HepG2 (cell line): ENCODE data around the gene CD109. TPM values are rescaled to one million over a fixed set of nuclear protein-coding genes. Genes with fewer than 3 reads are reported as not detected.

ENCODE experiments used
- CERS6 ChIP-seq: sonication (generic); formaldehyde crosslinking; IDR thresholded peaks from 2 replicates; pipeline ENCODE4 v1.5.0; 2020; ENCODE audit warnings: missing genetic modification reagents
- DMTF1 ChIP-seq: sonication (generic); formaldehyde crosslinking; IDR thresholded peaks from 2 replicates; pipeline ENCODE4 v1.4.0; 2020; ENCODE audit warnings: mild to moderate bottlenecking, missing genetic modification reagents
- GPN1 ChIP-seq: sonication (generic); formaldehyde crosslinking; IDR thresholded peaks from 2 replicates; pipeline ENCODE4 v1.5.1; 2020; ENCODE audit warnings: missing genetic modification reagents, borderline replicate concordance
- GRHL1 ChIP-seq: sonication (generic); formaldehyde crosslinking; conservative IDR thresholded peaks from 2 replicates; pipeline ENCODE4 v1.8.0; 2022; ENCODE audit warnings: missing genetic modification reagents
- ISL2 ChIP-seq: sonication (generic); formaldehyde crosslinking; IDR thresholded peaks from 2 replicates; pipeline ENCODE4 v1.5.0; 2020; ENCODE audit warnings: missing genetic modification reagents
- JARID2 ChIP-seq: sonication (generic); formaldehyde crosslinking; IDR thresholded peaks from 2 replicates; pipeline ENCODE4 v1.8.1; 2023; ENCODE audit warnings: missing genetic modification reagents, inconsistent platforms; ENCODE audit not compliant: insufficient replicate concordance
- MYPOP ChIP-seq: sonication (generic); formaldehyde crosslinking; IDR thresholded peaks from 2 replicates; pipeline ENCODE4 v1.8.1; 2023; ENCODE audit warnings: mild to moderate bottlenecking, moderate library complexity, missing genetic modification reagents
- TEF ChIP-seq: sonication (generic); formaldehyde crosslinking; IDR thresholded peaks from 2 replicates; pipeline ENCODE4 v1.5.0; 2020; ENCODE audit warnings: missing genetic modification reagents
- ZBTB20 ChIP-seq: sonication (generic); formaldehyde crosslinking; IDR thresholded peaks from 2 replicates; pipeline ENCODE4 v1.8.1; 2023; ENCODE audit warnings: missing genetic modification reagents, low read depth, mild to moderate bottlenecking, borderline replicate concordance
- ZNF296 ChIP-seq: sonication (generic); formaldehyde crosslinking; conservative IDR thresholded peaks from 2 replicates; pipeline ENCODE4 v1.5.0; 2020; ENCODE audit warnings: mild to moderate bottlenecking, missing genetic modification reagents
- ZNF331 ChIP-seq: sonication (generic); formaldehyde crosslinking; IDR thresholded peaks from 2 replicates; pipeline ENCODE4 v1.4.0; 2020; ENCODE audit warnings: missing genetic modification reagents
- ZNF441 ChIP-seq: sonication (generic); formaldehyde crosslinking; IDR thresholded peaks from 2 replicates; pipeline ENCODE4 v1.7.0; 2021; ENCODE audit warnings: missing genetic modification reagents, borderline replicate concordance
- ZNF546 ChIP-seq: sonication (generic); formaldehyde crosslinking; conservative IDR thresholded peaks from 2 replicates; pipeline ENCODE4 v1.8.1; 2023; ENCODE audit warnings: mild to moderate bottlenecking, missing genetic modification reagents
- ZNF75D ChIP-seq: sonication (generic); formaldehyde crosslinking; IDR thresholded peaks from 2 replicates; pipeline ENCODE4 v1.8.1; 2023; ENCODE audit warnings: missing genetic modification reagents, mild to moderate bottlenecking, borderline replicate concordance
- ZNF777 ChIP-seq: sonication (generic); formaldehyde crosslinking; IDR thresholded peaks from 2 replicates; pipeline ENCODE4 v1.4.0; 2020; ENCODE audit warnings: missing genetic modification reagents
- ZSCAN20 ChIP-seq: sonication (generic); formaldehyde crosslinking; IDR thresholded peaks from 2 replicates; pipeline ENCODE4 v1.4.0; 2020; ENCODE audit warnings: missing genetic modification reagents, mild to moderate bottlenecking, borderline replicate concordance
- polyA plus RNA-seq, 8 experiments: library from polyadenylated mRNA; depleted of rRNA in 3 of 8; stranded (reverse) in 7 of 8; unstranded in 1 of 8; fragments of >200 nt; fragmentation: Illumina TruSeq in 4 of 8; extraction: Trizol in 4 of 8; gene quantifications; 2 replicates each; pipeline versions ENCODE4 v1.2.1 to v1.2.3, GENCODE V29; 2011 to 2016; ENCODE audit warnings: low read depth in 4 of 8, missing spikeins in 1 of 8, mixed read lengths in 1 of 8; ENCODE audit not compliant: insufficient read depth in 1 of 8
- total RNA-seq, 5 experiments: library from RNA; depleted of rRNA; stranded (reverse); fragments of >200 nt; fragmentation: Illumina TruSeq; extraction: Trizol; gene quantifications; 2 replicates each; pipeline ENCODE4 v1.2.3, GENCODE V29; 2016; ENCODE audit warnings: low read depth in 1 of 5
- TF ChIP-seq, protein P1 (sequence below): sonication (generic); formaldehyde crosslinking; IDR thresholded peaks from 2 replicates; pipeline ENCODE4 v1.4.0; 2020; ENCODE audit warnings: missing genetic modification reagents

The CD109 gene
- total and polyA plus RNA-seq, 2 of the 13 experiments (the other 11 are each of a cell fraction or from before 2014, with no cell fraction given): 0.93 to 2.1 TPM

GRCh38 chr6:73653571-73654424 lies 42.2 kb upstream of the CD109 start, which contains the start of gene SLC17A5 (continued):
- TF ChIP-seq ZNF75D (CRISPR knock-in tag) (no peak), MYPOP (CRISPR knock-in tag) (peak; percentile 95), ZNF441 (CRISPR knock-in tag) (peak; percentile 98), ZNF296 (no peak), CERS6 (CRISPR knock-in tag) (no peak), ZNF546 (no peak), ZBTB20 (peak; percentile 69; the same call in 1 of the 2 replicates), GPN1 (CRISPR knock-in tag) (no peak), JARID2 (CRISPR knock-in tag) (no peak), TEF (CRISPR knock-in tag) (no peak), ZNF777 (CRISPR knock-in tag) (peak; percentile 93), ZSCAN20 (CRISPR knock-in tag) (0 out of 2 replicates have a peak, but pooled peaks have one; percentile 28), ZNF331 (CRISPR knock-in tag) (peak; percentile 45; the same call in 1 of the 2 replicates), GRHL1 (CRISPR knock-in tag) (no peak), DMTF1 (CRISPR knock-in tag) (no peak), ISL2 (CRISPR knock-in tag) (0 out of 2 replicates have a peak, but pooled peaks have one; percentile 28)
- TF ChIP-seq, protein P1, sequence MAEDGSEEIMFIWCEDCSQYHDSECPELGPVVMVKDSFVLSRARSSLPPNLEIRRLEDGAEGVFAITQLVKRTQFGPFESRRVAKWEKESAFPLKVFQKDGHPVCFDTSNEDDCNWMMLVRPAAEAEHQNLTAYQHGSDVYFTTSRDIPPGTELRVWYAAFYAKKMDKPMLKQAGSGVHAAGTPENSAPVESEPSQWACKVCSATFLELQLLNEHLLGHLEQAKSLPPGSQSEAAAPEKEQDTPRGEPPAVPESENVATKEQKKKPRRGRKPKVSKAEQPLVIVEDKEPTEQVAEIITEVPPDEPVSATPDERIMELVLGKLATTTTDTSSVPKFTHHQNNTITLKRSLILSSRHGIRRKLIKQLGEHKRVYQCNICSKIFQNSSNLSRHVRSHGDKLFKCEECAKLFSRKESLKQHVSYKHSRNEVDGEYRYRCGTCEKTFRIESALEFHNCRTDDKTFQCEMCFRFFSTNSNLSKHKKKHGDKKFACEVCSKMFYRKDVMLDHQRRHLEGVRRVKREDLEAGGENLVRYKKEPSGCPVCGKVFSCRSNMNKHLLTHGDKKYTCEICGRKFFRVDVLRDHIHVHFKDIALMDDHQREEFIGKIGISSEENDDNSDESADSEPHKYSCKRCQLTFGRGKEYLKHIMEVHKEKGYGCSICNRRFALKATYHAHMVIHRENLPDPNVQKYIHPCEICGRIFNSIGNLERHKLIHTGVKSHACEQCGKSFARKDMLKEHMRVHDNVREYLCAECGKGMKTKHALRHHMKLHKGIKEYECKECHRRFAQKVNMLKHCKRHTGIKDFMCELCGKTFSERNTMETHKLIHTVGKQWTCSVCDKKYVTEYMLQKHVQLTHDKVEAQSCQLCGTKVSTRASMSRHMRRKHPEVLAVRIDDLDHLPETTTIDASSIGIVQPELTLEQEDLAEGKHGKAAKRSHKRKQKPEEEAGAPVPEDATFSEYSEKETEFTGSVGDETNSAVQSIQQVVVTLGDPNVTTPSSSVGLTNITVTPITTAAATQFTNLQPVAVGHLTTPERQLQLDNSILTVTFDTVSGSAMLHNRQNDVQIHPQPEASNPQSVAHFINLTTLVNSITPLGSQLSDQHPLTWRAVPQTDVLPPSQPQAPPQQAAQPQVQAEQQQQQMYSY: peak; percentile 62
